ENCODE measurements around the gene FUT6.
"Not testable (repeated sequence)": the region's sequence is repeated elsewhere in the genome, so short reads cannot be mapped to it uniquely, and the experiment has no call there.

FUT6 gene

DNA sequence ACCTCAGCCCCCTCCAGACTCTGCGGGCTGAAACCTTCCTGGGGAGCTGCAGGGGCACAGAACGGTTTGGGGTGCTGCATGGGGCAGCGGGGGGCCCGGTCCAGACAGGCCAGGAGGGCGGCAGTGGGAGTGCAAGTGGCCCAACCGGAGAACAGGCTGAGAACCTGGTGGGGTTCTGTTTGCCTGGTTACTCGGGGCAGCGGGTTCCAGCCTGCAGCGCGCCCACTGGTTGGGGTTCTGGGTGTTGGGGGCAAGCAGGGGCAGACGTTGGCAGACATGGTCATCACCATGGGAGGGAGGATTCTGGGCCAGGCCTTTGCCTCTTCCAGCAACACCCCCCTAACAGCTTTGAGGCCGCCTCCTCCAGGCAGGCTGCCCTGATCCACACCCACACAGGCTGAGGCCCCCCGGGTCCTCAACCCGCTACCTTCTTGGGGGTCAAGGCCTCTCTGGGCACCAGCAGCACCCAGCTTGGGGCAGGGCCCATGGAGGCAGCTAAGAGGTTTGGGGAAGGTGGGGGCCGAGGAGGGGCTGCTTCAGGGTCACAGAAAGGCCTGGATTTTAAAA lies 54.8 kb downstream of the FUT6 start, which contains the start of gene PRR22:
TSS of gene PRR22 (minus strand) at position 166 of the 567 bp plus-strand sequence. CDS start at position 80, 86 bp downstream.
- DNase-seq = no peak

- DNase-seq = no peak
These were observed 56.3 kb downstream of the FUT6 start for GRCh38 chr19:5782945-5783919.

DNA sequence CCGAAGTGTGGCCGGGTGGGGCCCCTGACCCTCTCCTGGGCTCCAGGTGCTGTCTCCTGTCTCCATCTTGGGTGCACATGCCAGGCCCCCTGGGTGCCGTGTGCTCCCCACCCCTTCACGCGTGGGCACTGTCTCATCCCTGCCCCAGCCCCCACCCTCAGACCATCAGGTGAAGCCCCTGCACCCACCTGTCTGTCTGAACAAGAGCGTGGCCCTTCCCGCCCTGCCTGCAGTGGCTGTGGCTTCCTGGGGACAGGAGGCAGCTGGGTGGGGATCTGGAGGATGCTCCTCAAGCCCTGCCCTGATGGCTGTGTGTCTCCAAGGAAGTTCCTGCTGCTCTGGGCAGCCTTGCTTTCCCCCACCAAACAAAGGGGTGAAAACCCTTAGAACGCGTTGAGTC lies 57.2 kb downstream of the FUT6 start:
- DNase-seq = no peak

DNA sequence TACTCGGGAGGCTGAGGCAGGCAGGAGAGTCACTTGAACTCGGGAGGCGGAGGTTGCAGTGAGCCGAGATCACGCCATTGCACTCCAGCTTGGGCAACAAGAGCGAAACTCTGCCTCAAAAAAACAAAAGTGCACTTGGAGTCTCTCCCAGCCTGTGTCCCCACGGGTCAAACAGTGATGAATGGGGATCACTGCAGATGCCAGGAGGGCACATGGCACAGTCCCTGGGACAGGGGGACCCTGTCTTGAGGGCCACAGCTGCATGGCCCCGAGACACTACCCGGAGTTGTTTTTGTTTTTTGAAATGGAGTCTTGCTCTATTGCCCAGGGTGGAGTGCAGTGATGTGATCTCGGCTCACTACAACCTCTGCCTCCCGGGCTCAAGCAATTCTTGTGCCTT lies 58.6 kb downstream of the FUT6 start:
- not testable (repeated sequence) for DNase-seq

All from NCI-H748 treated with DMSO at 0.1 percent for 48 hours (cell line).